GM13976 (cell line): ENCODE data around the gene TIFAB.

Source experiments
- DNase-seq: peaks from one replicate; pipeline ENCODE4 v3.0.0; 2012; ENCODE audit warnings: low spot score
- in situ Hi-C: fragments of 300-500 bp; cut with MboI; formaldehyde crosslinking; loops from one replicate; pipeline ENCODE4 v1.12.0; 2022; ENCODE audit warnings: low sequenced_read_pairs, mixed read lengths, inconsistent platforms; ENCODE audit not compliant: unreplicated experiment
- TF ChIP-seq, protein P1 (sequence below): IDR thresholded peaks from 2 replicates; pipeline ENCODE4 v1.5.1; 2012; ENCODE audit warnings: borderline replicate concordance, mild to moderate bottlenecking; ENCODE audit not compliant: insufficient read depth; ENCODE audit errors: extremely low read depth, missing control alignments, control extremely low read depth

Gene TIFAB

DNA sequence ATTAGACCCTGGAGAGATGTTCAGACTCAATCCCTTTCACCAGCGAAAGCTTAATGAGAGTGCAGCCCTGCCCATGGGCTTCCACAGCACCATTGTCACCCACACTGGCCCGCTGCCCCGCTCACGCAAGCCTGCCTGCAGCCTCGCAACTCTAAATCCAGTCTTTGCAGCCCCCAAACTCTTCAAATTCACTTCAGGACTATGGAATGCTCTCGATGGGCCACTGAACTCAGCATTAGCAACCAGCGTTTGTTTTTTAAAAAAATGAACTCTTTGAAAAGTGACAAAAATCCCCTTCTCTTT lies 22.1 kb downstream of the TIFAB start:
- TF ChIP-seq, protein P1, sequence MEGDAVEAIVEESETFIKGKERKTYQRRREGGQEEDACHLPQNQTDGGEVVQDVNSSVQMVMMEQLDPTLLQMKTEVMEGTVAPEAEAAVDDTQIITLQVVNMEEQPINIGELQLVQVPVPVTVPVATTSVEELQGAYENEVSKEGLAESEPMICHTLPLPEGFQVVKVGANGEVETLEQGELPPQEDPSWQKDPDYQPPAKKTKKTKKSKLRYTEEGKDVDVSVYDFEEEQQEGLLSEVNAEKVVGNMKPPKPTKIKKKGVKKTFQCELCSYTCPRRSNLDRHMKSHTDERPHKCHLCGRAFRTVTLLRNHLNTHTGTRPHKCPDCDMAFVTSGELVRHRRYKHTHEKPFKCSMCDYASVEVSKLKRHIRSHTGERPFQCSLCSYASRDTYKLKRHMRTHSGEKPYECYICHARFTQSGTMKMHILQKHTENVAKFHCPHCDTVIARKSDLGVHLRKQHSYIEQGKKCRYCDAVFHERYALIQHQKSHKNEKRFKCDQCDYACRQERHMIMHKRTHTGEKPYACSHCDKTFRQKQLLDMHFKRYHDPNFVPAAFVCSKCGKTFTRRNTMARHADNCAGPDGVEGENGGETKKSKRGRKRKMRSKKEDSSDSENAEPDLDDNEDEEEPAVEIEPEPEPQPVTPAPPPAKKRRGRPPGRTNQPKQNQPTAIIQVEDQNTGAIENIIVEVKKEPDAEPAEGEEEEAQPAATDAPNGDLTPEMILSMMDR: no peak
- in situ Hi-C loops: no loop called here
- no peak for DNase-seq

DNA sequence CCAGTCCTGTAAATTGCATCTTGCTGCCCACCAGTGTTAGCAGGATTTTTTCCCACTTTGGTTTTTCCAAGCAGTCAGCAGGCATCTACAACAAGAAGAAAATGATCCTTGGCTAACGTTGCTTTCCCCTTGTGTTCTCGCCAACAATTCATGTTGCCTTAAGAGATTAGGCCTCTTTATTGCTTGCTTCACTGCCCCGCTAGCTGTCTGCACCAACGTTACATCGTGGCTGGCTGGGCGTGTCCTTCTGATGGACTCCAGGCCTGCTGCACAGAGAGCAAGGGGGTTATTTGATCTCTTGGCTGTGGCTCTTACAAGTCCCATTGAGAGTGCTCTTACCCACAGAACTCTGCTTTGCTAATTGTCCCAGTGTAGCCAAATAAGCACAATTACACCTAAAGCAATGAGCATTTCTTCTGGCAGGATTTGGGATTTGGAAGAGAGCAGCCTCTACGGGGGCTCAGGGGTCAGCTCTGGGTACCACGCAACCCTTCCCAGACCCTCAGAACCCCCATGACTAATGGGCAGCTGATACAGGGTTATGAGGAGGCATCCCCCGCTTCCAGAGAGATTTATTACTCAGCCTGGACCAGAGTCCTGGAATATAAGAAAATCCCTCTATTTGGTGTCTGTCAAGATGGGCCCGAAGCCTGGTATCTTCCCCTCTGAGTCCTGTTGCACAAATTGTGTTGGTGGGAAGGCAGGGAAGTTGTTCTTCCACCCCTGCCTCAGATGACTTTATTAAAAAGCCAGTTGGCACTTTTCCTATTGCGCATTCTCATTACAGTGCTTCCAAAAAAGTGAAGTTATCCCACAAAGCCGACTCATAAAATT lies 22.6 kb downstream of the TIFAB start:
- no peak for DNase-seq
- TF ChIP-seq, protein P1: no peak
- in situ Hi-C loops: no loop called here

DNA sequence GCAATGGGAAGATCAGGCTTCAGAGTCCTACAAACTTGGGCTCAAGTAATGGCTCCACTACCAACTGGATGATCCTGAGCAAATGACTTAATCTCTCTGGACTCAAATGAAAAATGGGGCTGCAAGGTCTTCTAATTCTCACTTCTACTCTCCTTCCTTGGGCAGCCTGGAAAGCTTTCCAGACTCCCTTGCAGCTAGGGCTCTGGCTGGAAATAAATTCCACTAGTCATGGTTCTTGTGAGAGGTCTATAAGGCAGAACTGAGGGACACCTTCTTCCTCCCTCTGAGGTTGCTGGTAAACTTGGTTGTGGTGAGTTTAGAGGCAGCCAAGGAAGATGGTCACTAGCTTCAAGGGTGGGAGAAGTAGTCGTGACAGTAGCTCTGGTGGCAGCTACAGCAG lies 23.6 kb downstream of the TIFAB start:
- in situ Hi-C loops: no loop called here
- TF ChIP-seq, protein P1: no peak
- DNase-seq: no peak

DNA sequence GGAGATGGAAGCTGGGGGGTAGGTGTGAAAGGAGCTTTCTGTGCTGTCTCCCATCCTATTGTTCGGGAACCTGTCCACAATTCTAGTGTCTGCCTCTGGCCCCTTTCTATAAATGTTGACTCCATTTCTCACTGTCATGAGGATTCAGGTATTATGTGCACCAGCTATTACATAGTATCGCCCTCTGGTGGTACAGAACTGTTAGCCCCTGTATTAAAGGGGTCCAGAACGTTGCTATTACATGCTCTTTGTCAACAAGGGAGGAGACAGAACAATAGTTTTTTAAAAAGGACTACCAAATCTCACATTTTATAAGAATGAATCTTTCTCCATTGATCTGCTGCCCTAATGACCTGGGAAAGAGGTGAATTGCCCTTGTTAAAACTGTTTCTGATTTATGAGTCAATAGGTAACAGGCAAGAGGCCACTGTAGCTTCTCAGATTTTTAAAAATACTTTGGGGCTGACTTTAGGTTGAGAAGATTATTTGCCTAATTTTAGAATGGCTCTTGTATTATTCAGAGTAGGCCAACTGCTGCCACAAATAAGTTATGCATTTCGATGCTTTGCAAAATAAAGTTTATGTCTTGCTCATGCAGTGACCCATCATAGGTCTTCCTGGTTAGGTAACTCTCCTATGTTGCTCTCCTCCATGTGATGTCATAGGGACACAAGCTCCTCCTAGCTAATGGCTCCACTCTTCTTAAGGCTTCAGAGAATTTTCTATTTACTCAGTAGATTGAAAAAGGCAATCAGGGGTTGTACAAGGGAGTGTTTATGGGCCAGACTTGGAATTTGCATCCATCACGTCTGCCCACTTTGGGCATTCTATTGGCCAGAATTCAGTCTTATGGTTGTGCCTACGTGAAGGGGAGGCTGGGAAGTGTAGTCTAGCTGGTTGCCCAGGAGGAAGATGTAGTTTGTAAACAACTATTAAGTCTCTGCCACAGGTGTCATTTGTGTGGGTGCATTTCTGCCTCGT lies 25.8 kb downstream of the TIFAB start:
- TF ChIP-seq, protein P1: peak; percentile 71
- peak; percentile 65 for DNase-seq
- in situ Hi-C loops: no loop called here

DNA sequence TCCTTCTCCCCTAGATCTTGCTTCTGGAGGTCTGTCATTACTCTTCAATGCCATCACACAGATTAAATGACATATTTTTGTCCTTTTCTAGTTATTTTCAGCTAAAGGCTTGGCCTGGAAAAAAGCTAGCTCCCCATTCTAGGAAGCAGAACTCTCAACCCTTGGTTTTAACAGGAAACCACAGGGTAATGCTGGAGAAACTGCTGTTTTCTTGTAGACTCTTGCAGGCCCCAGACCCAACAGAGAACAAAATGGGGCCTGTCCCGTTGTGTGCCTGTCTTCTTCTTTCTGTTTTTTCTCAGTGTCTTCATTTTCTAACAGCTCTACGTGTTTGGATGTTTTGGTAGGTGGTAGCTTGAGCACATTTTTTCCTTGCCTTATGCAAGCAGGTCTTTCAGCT lies 26.5 kb downstream of the TIFAB start:
- no peak for DNase-seq
- TF ChIP-seq, protein P1: no peak
- in situ Hi-C loops: no loop called here

DNA sequence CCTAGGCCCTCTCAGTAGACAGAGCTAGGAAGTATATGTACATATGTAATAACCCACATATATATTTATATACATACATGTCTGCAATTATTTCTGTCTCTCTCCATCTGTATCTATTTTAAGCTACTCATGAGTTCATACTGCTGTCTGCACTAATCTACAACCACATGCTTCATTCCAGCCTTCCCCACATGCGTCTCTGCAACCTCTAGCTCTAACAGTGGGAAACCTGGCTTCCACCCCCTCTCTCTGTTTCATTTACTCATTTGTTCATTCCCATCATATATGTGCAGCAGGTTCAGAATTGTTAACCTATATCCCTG lies 28.3 kb downstream of the TIFAB start:
- TF ChIP-seq, protein P1: no peak
- DNase-seq: no peak
- in situ Hi-C loops: no loop called here
